GM12878 (cell line): Measurements from ENCODE around the gene GPX7.

Source experiments
- BCL11A ChIP-seq: IDR thresholded peaks from 2 replicates; pipeline ENCODE4 v1.6.1; 2011; ENCODE audit warnings: low read depth, low read length
- CEBPB ChIP-seq, 2 experiments: fragments of 150-350 bp in 1 of 2; IDR thresholded peaks; 2 replicates each; pipeline ENCODE4 v1.6.1; 2012 to 2014; ENCODE audit warnings: low read depth in 2 of 2, low read length in 2 of 2, borderline replicate concordance in 1 of 2, inconsistent platforms in 1 of 2
- CTCF ChIP-seq, 3 experiments: IDR thresholded peaks in 2 of 3; conservative IDR thresholded peaks in 1 of 3; 2 replicates each; pipeline ENCODE4 v1.5.1; 2011; ENCODE audit warnings: low read depth in 3 of 3, low read length in 3 of 3, mild to moderate bottlenecking in 3 of 3, control low read depth in 2 of 3, moderate library complexity in 2 of 3, inconsistent platforms in 1 of 3, mixed read lengths in 1 of 3; ENCODE audit not compliant: control insufficient read depth in 2 of 3, insufficient read depth in 1 of 3; ENCODE audit errors: extremely low read depth in 1 of 3
- EP300 ChIP-seq, 2 experiments: fragments of 150-350 bp in 1 of 2; IDR thresholded peaks; 2 replicates each; pipeline ENCODE4 v1.6.1; 2011 to 2012; ENCODE audit warnings: low read depth in 2 of 2, low read length in 2 of 2, borderline replicate concordance in 1 of 2, improper control_type of control experiment in 1 of 2, inconsistent platforms in 1 of 2; ENCODE audit not compliant: control insufficient read depth in 1 of 2
- EZH2 ChIP-seq: IDR thresholded peaks from 2 replicates; pipeline ENCODE4 v1.6.1; 2012; ENCODE audit warnings: low read depth, mild to moderate bottlenecking, control low read depth, inconsistent platforms, low read length, borderline replicate concordance; ENCODE audit not compliant: control insufficient read depth
- FOXM1 ChIP-seq: IDR thresholded peaks from 2 replicates; pipeline ENCODE4 v1.6.1; 2012; ENCODE audit warnings: low read depth, mild to moderate bottlenecking, inconsistent platforms, low read length, moderate library complexity
- PBX3 ChIP-seq: IDR thresholded peaks from 2 replicates; pipeline ENCODE4 v1.6.1; 2011; ENCODE audit warnings: mild to moderate bottlenecking, low read depth, low read length, moderate library complexity; ENCODE audit not compliant: insufficient replicate concordance
- REST ChIP-seq: IDR thresholded peaks from 2 replicates; pipeline ENCODE4 v1.6.1; 2012; ENCODE audit warnings: mild to moderate bottlenecking, low read depth, low read length

GRCh38 chr1:52629667-52630066, 27.5 kb downstream of the GPX7 start:
- TF ChIP-seq EP300 (IDR thresholded peaks at IDR 0.05; ENCODE audit: borderline replicate concordance in 1 of 2, control insufficient read depth in 1 of 2, low read depth in 2 of 2, low read length in 2 of 2) (no peak), CTCF (IDR thresholded peaks at IDR 0.05 in 2 of 3, conservative IDR thresholded peaks at IDR 0.05 in 1 of 3; ENCODE audit: control insufficient read depth in 2 of 3, extremely low read depth in 1 of 3, insufficient read depth in 1 of 3, low read depth in 3 of 3, low read length in 3 of 3) (no peak), BCL11A (no peak), REST (no peak), EZH2 (no peak), CEBPB (IDR thresholded peaks at IDR 0.05; ENCODE audit: borderline replicate concordance in 1 of 2, low read depth in 2 of 2, low read length in 2 of 2) (no peak), FOXM1 (no peak), PBX3 (no peak)
